Mesendoderm (in vitro differentiated cells): ENCODE data around the gene PLCB4.
A peak's percentile ranks its signal among the peaks of the same experiment; 100 is the strongest.

Experiments
- DNase-seq: peaks from one replicate; pipeline ENCODE4 v3.0.0; 2013
- H2AK5ac ChIP-seq: 2 replicates; pipeline ENCODE4 v1.6.1; 2013; ENCODE audit warnings: low read length, inconsistent platforms
- H2BK120ac ChIP-seq: 2 replicates; pipeline ENCODE4 v1.6.1; 2013; ENCODE audit warnings: low read depth, mild to moderate bottlenecking, low read length, moderate library complexity, mixed read lengths
- H2BK15ac ChIP-seq: replicated peaks from 2 replicates; pipeline ENCODE4 v1.6.1; 2013; ENCODE audit warnings: low read depth, mild to moderate bottlenecking, moderate library complexity
- H2BK5ac ChIP-seq: 2 replicates; pipeline ENCODE4 v1.6.1; 2013; ENCODE audit warnings: low read length, inconsistent platforms
- H3K18ac ChIP-seq: 2 replicates; pipeline ENCODE4 v1.6.1; 2013; ENCODE audit warnings: mild to moderate bottlenecking, low read length, mixed read lengths
- H3K23ac ChIP-seq: one replicate; pipeline ENCODE4 v1.6.1; 2013; ENCODE audit warnings: low read length
- H3K27ac ChIP-seq: 2 replicates; pipeline ENCODE4 v1.5.1; 2013; ENCODE audit warnings: low read depth, mild to moderate bottlenecking, inconsistent platforms, low read length, moderate library complexity
- H3K27me3 ChIP-seq: 2 replicates; pipeline ENCODE4 v1.6.1; 2013; ENCODE audit warnings: low read length, control low read depth, mild to moderate bottlenecking, inconsistent platforms; ENCODE audit not compliant: insufficient read depth, poor library complexity
- H3K36me3 ChIP-seq: 2 replicates; pipeline ENCODE4 v1.6.1; 2013; ENCODE audit warnings: low read length, inconsistent platforms; ENCODE audit not compliant: control insufficient read depth, insufficient read depth
- H3K4ac ChIP-seq: one replicate; pipeline ENCODE4 v1.6.1; 2013; ENCODE audit warnings: low read depth, mild to moderate bottlenecking, low read length, moderate library complexity
- H3K4me1 ChIP-seq: 2 replicates; pipeline ENCODE4 v1.6.1; 2013; ENCODE audit warnings: low read depth, low read length, inconsistent platforms; ENCODE audit not compliant: control insufficient read depth
- H3K4me2 ChIP-seq: 2 replicates; pipeline ENCODE4 v1.6.1; 2013; ENCODE audit warnings: low read length
- H3K4me3 ChIP-seq: 2 replicates; pipeline ENCODE4 v1.5.1; 2013; ENCODE audit warnings: mild to moderate bottlenecking, low read length
- H3K56ac ChIP-seq: one replicate; pipeline ENCODE4 v1.6.1; 2013; ENCODE audit warnings: low read length
- H3K79me1 ChIP-seq: 2 replicates; pipeline ENCODE4 v1.6.1; 2013; ENCODE audit warnings: low read length, inconsistent platforms
- H3K79me2 ChIP-seq: 2 replicates; pipeline ENCODE4 v1.6.1; 2013; ENCODE audit warnings: mild to moderate bottlenecking, low read length; ENCODE audit not compliant: control insufficient read depth, insufficient read depth
- H3K9ac ChIP-seq: 2 replicates; pipeline ENCODE4 v1.6.1; 2013; ENCODE audit warnings: low read length, inconsistent platforms
- H4K5ac ChIP-seq: one replicate; pipeline ENCODE4 v1.6.1; 2013; ENCODE audit warnings: low read length
- H4K8ac ChIP-seq: one replicate; pipeline ENCODE4 v1.6.1; 2013; ENCODE audit warnings: low read depth, mild to moderate bottlenecking, control low read depth, low read length, moderate library complexity
- WGBS: extraction: QIAGEN DNeasy Blood & Tissue Kit; methylation state at CpG from one replicate; pipeline ENCODE4 v1.1.7; 2013; ENCODE audit warnings: low lambda C conversion rate, missing lambda C conversion rate; ENCODE audit not compliant: insufficient coverage; ENCODE audit errors: extremely low coverage; 5-methylcytosine and 5-hydroxymethylcytosine counted together

PLCB4 gene

GRCh38 chr20:9200196-9200595 lies 131.3 kb downstream of the PLCB4 start:
- no peak overlapping the region for H2BK120ac ChIP-seq
- H3K27me3 ChIP-seq = no peaks in the 10 kb centered on the region
- no peak overlapping the region for H4K5ac ChIP-seq
- no peak overlapping the region for H3K4me2 ChIP-seq
- no peak overlapping the region for H3K27ac ChIP-seq
- no peak overlapping the region for H3K4me3 ChIP-seq
- no peak overlapping the region for H2BK15ac ChIP-seq
- no peak overlapping the region for H3K9ac ChIP-seq
- no peak overlapping the region for H3K18ac ChIP-seq
- H3K4ac ChIP-seq = no peak overlapping the region
- no peak overlapping the region for H2BK5ac ChIP-seq
- no peak for DNase-seq
- peak overlapping the region; percentile 17 for H3K56ac ChIP-seq
- no peaks in the 10 kb centered on the region for H3K36me3 ChIP-seq
- no peak overlapping the region for H3K23ac ChIP-seq
- H3K4me1 ChIP-seq = peaks cover 8% of the 10 kb centered on the region
- no peak overlapping the region for H4K8ac ChIP-seq
- WGBS = no CpG with 5 or more reads among the region's 5 CpGs
- H3K79me1 ChIP-seq = no peaks in the 10 kb centered on the region
- no peaks in the 10 kb centered on the region for H3K79me2 ChIP-seq
- H2AK5ac ChIP-seq = no peak overlapping the region

GRCh38 chr20:9200620-9201019 lies 131.7 kb downstream of the PLCB4 start:
- Histone ChIP-seq H3K79me2 (no peaks in the 10 kb centered on the region), H3K4me3 (no peak overlapping the region), H2AK5ac (no peak overlapping the region), H4K5ac (no peak overlapping the region), H3K27ac (no peak overlapping the region), H2BK5ac (no peak overlapping the region), H3K4me2 (no peak overlapping the region), H2BK120ac (no peak overlapping the region), H3K23ac (no peak overlapping the region), H3K27me3 (no peaks in the 10 kb centered on the region), H3K4ac (no peak overlapping the region), H3K18ac (no peak overlapping the region), H4K8ac (no peak overlapping the region), H3K56ac (peak overlapping the region; percentile 34), H3K9ac (no peak overlapping the region), H2BK15ac (no peak overlapping the region), H3K79me1 (no peaks in the 10 kb centered on the region), H3K4me1 (peaks cover 8% of the 10 kb centered on the region), H3K36me3 (no peaks in the 10 kb centered on the region)
- WGBS = no CpG with 5 or more reads among the region's 1 CpG
- peak; percentile 52 for DNase-seq

- Histone ChIP-seq H3K4ac (no peak overlapping the region), H2BK5ac (no peak overlapping the region), H3K27ac (no peak overlapping the region), H3K23ac (no peak overlapping the region), H2AK5ac (no peak overlapping the region), H4K8ac (no peak overlapping the region), H3K18ac (no peak overlapping the region), H3K4me3 (no peak overlapping the region), H2BK15ac (no peak overlapping the region), H3K36me3 (no peaks in the 10 kb centered on the region), H3K79me2 (no peaks in the 10 kb centered on the region), H3K4me1 (peaks cover 5% of the 10 kb centered on the region), H3K4me2 (no peak overlapping the region), H2BK120ac (no peak overlapping the region), H4K5ac (no peak overlapping the region), H3K9ac (no peak overlapping the region), H3K27me3 (no peaks in the 10 kb centered on the region), H3K79me1 (peaks cover 1% of the 10 kb centered on the region), H3K56ac (no peak overlapping the region)
- no CpG with 5 or more reads among the region's 3 CpGs for WGBS
- no peak for DNase-seq
Observed at GRCh38 chr20:9202420-9203080, 133.7 kb downstream of the PLCB4 start.

- Histone ChIP-seq H3K27me3 (no peaks in the 10 kb centered on the region), H2BK5ac (no peak overlapping the region), H3K23ac (no peak overlapping the region), H3K4me2 (no peak overlapping the region), H3K18ac (no peak overlapping the region), H2AK5ac (no peak overlapping the region), H3K27ac (no peak overlapping the region), H4K8ac (no peak overlapping the region), H3K4me3 (no peak overlapping the region), H2BK15ac (no peak overlapping the region), H3K4ac (no peak overlapping the region), H3K9ac (no peak overlapping the region), H3K79me1 (peaks cover 4% of the 10 kb centered on the region), H4K5ac (no peak overlapping the region), H3K56ac (no peak overlapping the region), H2BK120ac (no peak overlapping the region), H3K4me1 (peaks cover 5% of the 10 kb centered on the region), H3K36me3 (no peaks in the 10 kb centered on the region), H3K79me2 (no peaks in the 10 kb centered on the region)
- no peak for DNase-seq
Observed at GRCh38 chr20:9203081-9203447, 134.2 kb downstream of the PLCB4 start.

- Histone ChIP-seq H2BK120ac (no peak overlapping the region), H2AK5ac (no peak overlapping the region), H3K79me2 (no peaks in the 10 kb centered on the region), H3K27me3 (no peaks in the 10 kb centered on the region), H3K18ac (no peak overlapping the region), H2BK5ac (no peak overlapping the region), H4K8ac (no peak overlapping the region), H3K4me2 (no peak overlapping the region), H3K4me3 (no peak overlapping the region), H3K23ac (no peak overlapping the region), H4K5ac (no peak overlapping the region), H3K9ac (no peak overlapping the region), H3K27ac (no peak overlapping the region), H3K4ac (no peak overlapping the region), H3K79me1 (peaks cover 4% of the 10 kb centered on the region), H3K4me1 (peaks cover 5% of the 10 kb centered on the region), H3K36me3 (no peaks in the 10 kb centered on the region), H2BK15ac (no peak overlapping the region), H3K56ac (no peak overlapping the region)
- no CpG with 5 or more reads among the region's 5 CpGs for WGBS
- no peak for DNase-seq
Observed at GRCh38 chr20:9204979-9205378, 136.1 kb downstream of the PLCB4 start.

- Histone ChIP-seq H3K36me3 (no peaks in the 10 kb centered on the region), H2BK15ac (no peak overlapping the region), H3K27me3 (no peaks in the 10 kb centered on the region), H3K79me1 (peaks cover 4% of the 10 kb centered on the region), H4K8ac (no peak overlapping the region), H3K79me2 (no peaks in the 10 kb centered on the region), H3K4me3 (no peak overlapping the region), H3K9ac (no peak overlapping the region), H3K4me2 (no peak overlapping the region), H3K23ac (no peak overlapping the region), H3K18ac (no peak overlapping the region), H3K56ac (no peak overlapping the region), H3K27ac (no peak overlapping the region), H3K4ac (no peak overlapping the region), H2BK5ac (no peak overlapping the region), H4K5ac (no peak overlapping the region), H2BK120ac (no peak overlapping the region), H3K4me1 (no peaks in the 10 kb centered on the region), H2AK5ac (no peak overlapping the region)
- no peak for DNase-seq
Observed at GRCh38 chr20:9206486-9206885, 137.6 kb downstream of the PLCB4 start.
